ENCODE results near the gene ANKRD36.
"Not testable (repeated sequence)": the region's sequence is repeated elsewhere in the genome, so short reads cannot be mapped to it uniquely, and the experiment has no call there.

Gene ANKRD36

GRCh38 chr2:97113050-97113881 is at the start of gene ANKRD36:
Gene ANKRD36 (plus strand): TSS chr2:97113153. CDS start chr2:97113740, 587 bp downstream.
- DNase-seq (ENCODE audit: low read depth in 2 of 2, low spot score in 1 of 2): peak; percentile 57 to 71

- DNase-seq (ENCODE audit: low read depth in 2 of 2, low spot score in 1 of 2): not testable (repeated sequence)
Measured at GRCh38 chr2:97066030-97066429, 46.9 kb upstream of the ANKRD36 start.

DNA sequence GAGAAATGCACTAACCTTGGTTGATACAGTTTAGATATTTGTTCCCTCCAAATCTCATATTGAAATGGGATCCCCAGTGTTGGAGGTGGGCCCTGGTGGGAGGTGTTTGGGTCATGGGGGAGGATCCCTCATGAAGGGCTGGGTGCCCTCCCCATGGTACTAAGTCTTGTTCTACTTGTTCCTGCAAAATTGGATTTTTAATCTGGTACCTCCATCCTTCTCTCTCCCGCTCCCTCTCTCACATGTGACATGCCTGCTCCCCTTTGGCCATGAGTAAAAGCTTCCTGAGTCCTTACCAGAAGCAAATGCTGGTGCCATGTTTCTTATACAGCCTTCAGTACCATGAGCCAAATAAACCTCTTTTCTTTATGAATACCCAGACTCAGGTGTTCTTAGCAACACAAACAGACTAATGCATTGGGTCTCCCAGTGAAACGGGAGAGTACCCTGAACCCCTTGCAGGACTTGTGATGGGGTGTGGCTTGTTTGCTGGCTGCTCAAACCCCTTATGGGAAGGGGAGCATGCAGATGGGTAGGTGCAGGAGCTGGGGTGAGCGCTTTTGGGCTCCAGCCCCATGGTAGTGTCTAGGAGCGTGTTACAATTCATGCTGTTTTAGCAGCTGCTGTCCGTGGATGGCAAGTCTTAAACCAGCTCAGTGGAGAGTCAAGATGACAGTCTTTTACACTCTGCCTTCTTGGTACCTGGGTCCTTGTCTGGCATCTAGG is 45.5 kb upstream of the ANKRD36 start:
- DNase-seq (ENCODE audit: low read depth in 2 of 2, low spot score in 1 of 2): no peak

- no peak for DNase-seq (ENCODE audit: low read depth in 2 of 2, low spot score in 1 of 2)
Measured at GRCh38 chr2:97068074-97068473, 44.9 kb upstream of the ANKRD36 start.

DNA sequence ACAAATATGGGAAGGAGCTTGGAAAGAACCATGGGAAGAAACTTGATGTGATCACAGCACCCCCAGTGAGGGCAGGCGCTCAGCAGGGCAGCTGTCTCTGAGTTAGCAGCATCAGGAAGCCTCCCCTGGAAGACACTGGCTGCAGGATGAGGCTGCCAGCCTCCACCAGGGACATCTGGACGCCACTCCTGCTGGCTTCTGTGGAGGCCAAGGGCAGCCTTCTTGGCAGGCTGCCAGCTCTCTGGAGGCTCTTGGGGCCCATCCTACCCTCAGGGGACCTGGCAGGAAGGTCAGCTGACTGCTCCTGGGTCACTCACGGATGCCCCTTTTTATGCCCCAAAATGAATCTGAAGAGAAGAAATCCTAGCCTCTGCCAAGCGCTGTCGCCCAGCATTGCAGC is 44.2 kb upstream of the ANKRD36 start:
- not testable (repeated sequence) for DNase-seq (ENCODE audit: low read depth in 2 of 2, low spot score in 1 of 2)

GRCh38 chr2:97070915-97071314 is 42.0 kb upstream of the ANKRD36 start:
- DNase-seq (ENCODE audit: low read depth in 2 of 2, low spot score in 1 of 2): not testable (repeated sequence)

GRCh38 chr2:97077213-97077612 is 35.7 kb upstream of the ANKRD36 start:
- DNase-seq (ENCODE audit: low read depth in 2 of 2, low spot score in 1 of 2): not testable (repeated sequence)

DNA sequence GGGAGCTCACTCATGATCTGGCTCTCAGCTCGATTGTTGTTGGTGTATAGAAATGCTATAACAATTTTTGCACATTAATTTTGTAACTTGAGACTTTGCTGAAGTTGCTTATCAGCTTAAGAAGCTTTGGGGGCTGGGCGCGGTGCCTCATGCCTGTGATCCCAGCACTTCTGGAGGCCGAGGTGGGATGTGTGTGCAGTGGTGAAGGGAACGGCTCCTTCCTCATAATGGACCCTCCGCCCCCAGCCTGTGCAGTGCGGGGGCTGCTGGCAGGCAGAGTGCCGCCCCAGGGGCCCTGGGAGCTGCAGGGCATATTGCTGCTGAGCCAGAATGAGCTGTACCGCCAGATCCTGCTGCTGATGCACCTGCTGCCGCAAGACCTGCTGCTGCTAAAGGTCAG is 32.1 kb upstream of the ANKRD36 start:
- not testable (repeated sequence) for DNase-seq (ENCODE audit: low read depth in 2 of 2, low spot score in 1 of 2)

- DNase-seq (ENCODE audit: low read depth in 2 of 2, low spot score in 1 of 2): not testable (repeated sequence)
Measured at GRCh38 chr2:97082206-97082605, 30.7 kb upstream of the ANKRD36 start.

DNA sequence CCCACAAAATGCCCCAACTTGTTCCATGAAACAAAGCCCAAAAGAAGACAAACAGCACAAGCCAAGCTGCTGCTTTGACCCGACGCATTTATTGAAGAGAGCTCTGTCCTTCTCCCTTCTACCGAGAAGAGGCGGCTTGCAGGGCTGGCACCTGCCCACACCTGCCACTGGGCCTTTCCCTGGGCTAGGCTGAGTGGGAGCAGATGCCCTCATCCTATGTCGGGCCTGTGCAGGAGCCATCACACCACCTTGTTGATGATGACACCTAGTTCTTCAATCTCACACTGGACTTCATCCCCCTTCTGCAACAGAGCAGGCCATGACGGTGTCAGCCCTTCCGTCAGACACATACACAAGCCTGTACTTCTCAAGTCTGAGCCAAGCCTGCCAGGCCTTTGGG is 29.4 kb upstream of the ANKRD36 start:
- DNase-seq (ENCODE audit: low read depth in 2 of 2, low spot score in 1 of 2): not testable (repeated sequence)

DNA sequence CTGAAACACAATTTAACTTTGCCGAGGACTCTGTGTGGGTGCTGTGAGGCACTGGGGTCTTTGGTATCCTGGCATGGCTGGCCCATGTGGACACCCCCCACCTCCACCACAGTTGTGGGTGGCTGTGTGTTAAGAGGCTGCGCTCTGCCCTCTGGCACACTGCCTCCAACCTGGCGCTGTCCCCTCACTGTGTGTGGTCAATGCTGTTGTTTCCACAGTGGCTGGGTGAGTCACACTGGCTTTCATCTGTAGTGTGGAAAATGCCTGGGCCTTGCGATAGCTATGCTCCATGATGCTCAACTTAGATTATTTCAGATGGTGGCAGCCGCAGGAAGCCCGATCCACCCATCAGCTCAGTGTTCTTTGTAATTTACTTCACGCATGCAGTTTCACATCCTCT is 27.9 kb upstream of the ANKRD36 start:
- not testable (repeated sequence) for DNase-seq (ENCODE audit: low read depth in 2 of 2, low spot score in 1 of 2)

- not testable (repeated sequence) for DNase-seq (ENCODE audit: low read depth in 2 of 2, low spot score in 1 of 2)
Measured at GRCh38 chr2:97088706-97089105, 24.2 kb upstream of the ANKRD36 start.

DNA sequence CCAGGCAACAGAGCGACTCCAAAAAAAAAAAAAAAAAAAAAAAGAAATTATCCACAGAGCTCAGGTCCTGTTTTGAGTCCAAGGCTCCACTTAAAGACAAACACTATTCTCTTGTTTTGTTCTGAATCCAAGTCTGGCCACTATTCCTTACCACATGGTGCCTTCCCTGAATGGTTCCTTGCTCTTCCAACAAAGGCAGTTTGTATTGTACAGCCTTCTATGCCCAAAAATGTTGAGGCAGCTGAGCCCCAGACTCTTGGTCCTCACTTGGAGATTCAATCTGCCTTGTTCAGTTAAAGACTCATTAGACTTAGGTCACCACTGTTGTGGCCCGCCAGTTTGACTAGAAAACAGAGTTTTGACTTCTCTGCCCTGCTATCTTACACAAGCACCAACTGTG is 20.0 kb upstream of the ANKRD36 start:
- DNase-seq (ENCODE audit: low read depth in 2 of 2, low spot score in 1 of 2): not testable (repeated sequence)

DNA sequence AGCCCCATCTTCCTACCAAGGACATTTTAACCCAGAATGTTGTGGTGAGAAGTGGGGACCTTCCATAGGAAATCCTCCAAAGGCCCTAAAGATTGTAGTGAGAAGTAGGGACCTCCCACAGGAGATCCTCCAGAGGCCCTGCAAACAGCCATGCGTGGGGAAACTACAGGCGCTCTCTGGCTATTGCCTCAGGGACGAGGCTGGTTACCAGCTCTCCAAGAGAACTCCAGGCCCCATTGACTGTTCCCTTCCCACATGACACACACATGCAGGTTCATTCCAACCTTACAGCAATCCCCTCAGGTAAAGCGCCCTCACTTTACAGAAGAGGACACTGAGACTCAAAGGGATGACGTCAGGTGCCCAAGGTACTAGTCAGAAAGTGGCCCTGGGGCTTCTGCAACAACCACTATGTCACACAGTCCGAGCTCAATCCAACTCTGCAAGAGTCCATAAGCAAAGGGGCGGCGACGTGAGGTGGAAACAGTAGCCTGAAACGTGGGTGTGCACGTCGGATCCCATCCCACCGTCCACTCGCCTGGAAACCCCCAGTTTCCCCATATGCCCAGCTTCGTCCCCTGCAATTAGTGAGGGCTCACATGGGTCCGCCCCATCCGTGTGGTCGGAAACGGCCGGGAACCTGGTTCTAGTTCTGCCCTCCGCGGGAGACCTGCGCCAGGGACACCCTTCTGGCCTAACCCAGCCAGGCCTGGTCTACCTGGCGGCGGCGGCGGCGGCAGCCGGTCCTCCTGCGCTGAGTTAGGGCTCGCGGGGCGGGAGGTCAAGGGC is 18.8 kb upstream of the ANKRD36 start:
- not testable (repeated sequence) for DNase-seq (ENCODE audit: low read depth in 2 of 2, low spot score in 1 of 2)

DNA sequence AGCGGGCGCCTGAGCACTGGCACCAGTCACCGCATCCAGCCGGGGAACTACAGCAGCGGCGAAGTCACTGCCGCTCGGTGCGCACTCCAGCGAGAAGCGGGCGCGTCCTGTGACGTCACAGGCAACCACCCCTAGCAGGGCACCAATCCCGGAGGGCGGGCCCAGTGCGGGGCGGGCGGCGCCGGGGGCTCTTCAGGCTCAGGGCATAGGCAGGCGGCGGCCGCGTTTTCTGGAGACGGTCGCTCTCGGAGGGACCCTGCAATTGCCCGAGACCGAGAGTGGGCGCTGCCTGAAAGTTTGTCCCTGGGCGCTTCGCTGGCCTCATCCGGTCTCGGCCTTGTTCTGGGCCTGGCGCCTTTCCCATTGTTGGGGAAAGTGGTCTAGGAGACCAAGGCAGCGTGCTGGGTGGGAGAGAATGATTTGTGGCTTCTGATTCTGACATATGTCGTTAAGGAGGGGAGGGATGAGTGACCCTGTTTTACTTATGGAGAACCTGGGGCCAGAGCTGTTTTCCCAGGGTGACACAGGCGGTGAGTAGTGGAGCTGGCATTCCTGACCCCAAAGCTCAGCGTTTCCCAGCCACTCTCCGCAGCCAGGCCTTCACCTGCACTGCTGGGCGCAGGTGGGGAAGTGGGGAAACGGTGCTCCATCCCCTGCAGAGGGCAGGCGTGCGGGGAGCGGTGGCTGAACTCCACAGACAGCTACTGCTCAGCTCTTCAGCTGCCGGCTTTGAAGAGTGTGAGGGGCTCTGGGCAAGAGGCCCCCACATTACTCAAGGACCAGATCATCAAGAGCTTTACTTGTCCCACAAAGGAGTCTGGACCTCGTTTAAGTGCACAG is 18.0 kb upstream of the ANKRD36 start, which contains the start of gene FAHD2B:
Gene FAHD2B, minus strand, starts transcription at position 111 of the 840 bp plus-strand sequence. CDS start 3,176 bp downstream, outside the sequence.
- peak; percentile 65 to 72 for DNase-seq (ENCODE audit: low read depth in 2 of 2, low spot score in 1 of 2)

- DNase-seq (ENCODE audit: low read depth in 2 of 2, low spot score in 1 of 2): no peak
Measured at GRCh38 chr2:97095661-97096060, 17.3 kb upstream of the ANKRD36 start.

- DNase-seq (ENCODE audit: low read depth in 2 of 2, low spot score in 1 of 2): not testable (repeated sequence)
Measured at GRCh38 chr2:97098786-97099372, 14.1 kb upstream of the ANKRD36 start.

GRCh38 chr2:97106878-97107277 is 6.1 kb upstream of the ANKRD36 start:
- not testable (repeated sequence) for DNase-seq (ENCODE audit: low read depth in 2 of 2, low spot score in 1 of 2)

GRCh38 chr2:97111246-97111645 is 1.7 kb upstream of the ANKRD36 start:
- DNase-seq (ENCODE audit: low read depth in 2 of 2, low spot score in 1 of 2): not testable (repeated sequence)
